ENCODE results near the gene SDR42E2. TPM values are rescaled to one million over a fixed set of nuclear protein-coding genes. Genes with fewer than 3 reads are reported as not detected.
"Not testable (repeated sequence)": the region's sequence is repeated elsewhere in the genome, so short reads cannot be mapped to it uniquely, and the experiment has no call there.

SDR42E2 gene
- total RNA-seq, 1 experiment from 2014 or later = not detected

DNA sequence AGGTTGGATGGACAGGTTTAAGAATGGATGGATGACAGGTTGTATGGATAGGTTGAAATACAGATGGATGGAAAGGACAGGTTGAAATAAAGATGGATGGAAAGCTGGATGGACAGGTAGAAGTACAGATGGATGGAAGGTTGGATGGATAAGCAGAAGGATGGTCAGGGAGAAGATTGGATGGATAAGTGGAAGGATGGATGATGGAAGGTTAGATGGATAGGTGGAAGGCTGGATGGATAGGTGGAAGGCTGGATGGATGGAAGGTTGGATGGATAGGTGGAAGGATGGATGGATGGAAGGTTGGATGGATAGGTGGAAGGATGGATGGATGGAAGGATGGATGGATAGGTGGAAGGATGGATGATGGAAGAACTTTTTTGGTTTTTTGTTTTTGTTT, 905 bp upstream of the SDR42E2 start:
- DNase-seq (ENCODE audit: low read depth) = no peak

DNA sequence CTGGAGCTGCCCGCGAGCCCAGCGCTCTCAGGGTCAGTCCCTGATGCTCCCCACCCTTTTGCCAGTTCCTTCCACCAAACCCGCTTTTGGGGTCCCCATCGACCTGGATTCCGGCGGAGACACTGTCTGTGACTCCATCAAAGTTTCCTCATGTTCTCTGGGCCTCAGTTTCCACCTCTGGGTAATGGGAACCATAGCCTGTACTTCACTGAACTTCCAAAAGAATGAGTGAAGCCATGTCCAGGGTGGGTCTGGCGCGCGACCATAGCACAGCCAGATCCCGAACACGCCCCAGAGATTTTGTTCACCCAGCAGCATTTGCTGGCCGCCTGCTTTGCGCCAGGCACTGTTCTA, 327 bp downstream of the SDR42E2 start:
- DNase-seq (ENCODE audit: low read depth) = no peak

DNA sequence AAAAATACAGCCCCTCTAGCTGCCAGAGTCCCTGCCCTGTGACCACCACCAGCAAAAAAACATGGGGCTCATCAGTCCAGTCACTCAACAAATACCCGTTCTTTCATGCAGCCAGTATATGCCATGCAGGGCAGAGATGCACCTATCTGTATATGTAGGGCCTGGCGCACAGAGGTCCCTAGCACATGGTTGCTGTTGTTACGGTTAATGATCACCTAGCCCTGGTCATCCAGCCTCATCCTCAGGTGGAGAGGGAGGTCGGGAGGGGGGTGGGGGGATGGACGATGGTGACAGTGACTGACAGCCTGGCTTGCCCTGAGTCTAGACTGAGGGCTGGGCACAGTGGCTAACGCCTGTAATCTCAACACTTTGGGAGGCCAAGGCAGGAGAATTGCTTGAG, 1.5 kb downstream of the SDR42E2 start:
- no peak for DNase-seq (ENCODE audit: low read depth)

DNA sequence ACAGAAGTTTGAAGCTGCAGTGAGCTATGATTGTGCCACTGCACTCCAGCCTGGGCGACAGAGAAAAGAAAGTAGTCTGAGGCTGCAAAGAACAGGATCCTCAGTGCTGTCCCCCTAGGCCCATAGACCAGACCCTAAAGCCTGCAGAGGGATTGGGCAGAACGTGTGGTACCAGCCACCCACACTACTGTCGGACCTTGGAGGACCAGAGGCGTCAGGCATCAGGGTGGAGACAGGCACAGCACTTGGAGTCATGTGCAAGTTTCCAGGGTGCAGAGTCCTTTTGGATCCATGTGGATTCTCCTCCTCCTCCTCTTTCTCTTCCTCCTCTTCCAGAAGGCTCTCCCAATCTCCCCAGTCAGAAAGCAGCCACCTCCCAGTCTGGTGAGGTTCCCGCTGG, 2.2 kb downstream of the SDR42E2 start:
- DNase-seq (ENCODE audit: low read depth) = no peak

DNA sequence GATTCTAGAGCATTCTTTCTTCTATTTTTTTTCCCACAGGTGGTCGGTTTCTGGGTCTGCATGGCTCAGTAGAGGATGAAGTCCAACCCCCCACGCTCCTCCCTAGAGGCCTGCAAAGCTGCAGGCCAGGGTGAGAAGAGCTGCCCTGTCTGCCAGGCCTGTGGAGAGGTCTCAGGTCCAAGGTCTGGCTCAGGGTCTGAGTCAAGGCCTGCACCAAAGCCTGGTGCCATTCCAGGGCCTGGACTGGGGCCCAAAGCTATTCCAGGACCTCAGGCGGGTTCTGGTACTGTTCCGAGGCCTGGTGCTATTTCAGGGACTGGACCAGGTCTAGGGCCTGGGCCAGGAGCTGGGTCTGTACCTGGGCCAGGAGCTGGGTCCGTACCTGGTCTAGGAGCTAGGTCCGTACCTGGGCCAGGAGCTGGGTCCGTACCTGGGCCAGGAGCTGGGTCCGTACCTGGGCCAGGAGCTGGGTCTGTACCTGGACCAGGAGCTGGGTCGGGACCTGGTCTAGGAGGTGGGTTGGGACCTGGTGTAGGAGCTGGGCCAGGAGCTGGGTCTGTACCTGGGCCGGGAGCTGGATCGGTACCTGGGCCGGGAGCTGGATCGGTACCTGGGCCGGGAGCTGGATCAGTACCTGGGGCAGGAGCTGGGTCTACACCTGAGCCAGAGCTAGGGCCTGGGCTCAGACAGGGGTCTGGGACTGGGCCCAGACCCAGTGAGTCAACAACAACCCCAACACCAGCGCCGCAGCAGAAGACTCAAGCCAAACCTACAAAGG, 3.4 kb downstream of the SDR42E2 start:
- no peak for DNase-seq (ENCODE audit: low read depth)

DNA sequence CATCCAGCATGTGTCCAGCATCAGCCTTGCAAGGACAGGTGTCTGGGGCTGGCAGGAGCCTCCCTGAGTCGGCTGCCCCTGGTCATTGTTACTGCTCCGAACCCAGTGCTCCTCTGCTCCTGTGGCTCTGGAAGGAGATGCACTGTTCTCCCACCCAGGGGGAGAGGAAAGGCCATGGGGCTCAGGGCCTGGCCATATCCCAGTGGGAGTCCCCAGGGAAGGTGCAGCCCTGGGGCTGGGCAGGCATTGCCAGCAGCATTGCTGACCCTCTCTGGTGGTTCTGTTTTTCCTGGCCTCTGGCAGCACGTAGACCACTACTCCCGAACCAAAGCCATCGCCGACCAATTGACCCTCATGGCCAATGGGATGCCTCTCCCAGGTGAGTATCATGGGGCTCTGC, 9.6 kb downstream of the SDR42E2 start:
- no peak for DNase-seq (ENCODE audit: low read depth)

DNA sequence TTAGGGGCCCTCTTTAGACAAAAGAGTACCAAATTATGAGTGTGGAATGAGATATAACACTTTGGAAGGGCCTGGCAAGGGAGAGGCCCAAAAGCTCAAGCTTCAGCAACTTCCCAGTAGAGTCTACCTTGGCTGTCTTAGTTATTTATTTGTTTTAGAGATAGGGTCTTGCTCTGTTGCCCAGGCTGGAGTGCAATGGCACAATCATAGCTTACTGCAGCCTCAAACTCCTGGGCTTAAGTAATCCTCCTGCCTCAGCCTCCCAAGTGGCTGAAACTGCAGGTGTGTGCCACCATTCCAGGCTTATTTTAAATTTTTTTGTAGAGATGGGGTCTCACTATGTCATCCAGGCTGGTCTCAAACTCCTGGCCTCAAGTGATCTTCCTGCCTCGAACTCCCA, 10.3 kb downstream of the SDR42E2 start:
- DNase-seq (ENCODE audit: low read depth) = not testable (repeated sequence)

DNA sequence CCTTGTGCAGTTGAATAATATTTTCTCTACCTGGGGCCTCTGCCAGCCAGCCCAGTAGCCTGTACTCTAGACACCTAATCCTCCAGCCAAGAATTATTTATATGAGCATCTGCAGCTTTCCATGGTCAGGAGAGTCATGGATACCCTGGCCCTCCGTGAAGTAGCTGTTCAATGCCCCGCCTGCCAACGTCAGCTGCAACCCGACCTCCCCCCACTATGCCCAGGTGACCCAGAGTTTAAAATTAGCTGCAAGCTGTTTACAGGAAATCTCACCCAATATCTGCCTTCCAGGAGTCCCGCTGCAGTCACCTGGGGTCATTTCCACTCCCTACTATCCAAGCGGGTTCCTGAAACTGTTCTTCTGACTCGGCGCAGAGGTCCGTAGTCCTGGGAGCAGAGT, 12.3 kb downstream of the SDR42E2 start:
- DNase-seq (ENCODE audit: low read depth) = no peak

DNA sequence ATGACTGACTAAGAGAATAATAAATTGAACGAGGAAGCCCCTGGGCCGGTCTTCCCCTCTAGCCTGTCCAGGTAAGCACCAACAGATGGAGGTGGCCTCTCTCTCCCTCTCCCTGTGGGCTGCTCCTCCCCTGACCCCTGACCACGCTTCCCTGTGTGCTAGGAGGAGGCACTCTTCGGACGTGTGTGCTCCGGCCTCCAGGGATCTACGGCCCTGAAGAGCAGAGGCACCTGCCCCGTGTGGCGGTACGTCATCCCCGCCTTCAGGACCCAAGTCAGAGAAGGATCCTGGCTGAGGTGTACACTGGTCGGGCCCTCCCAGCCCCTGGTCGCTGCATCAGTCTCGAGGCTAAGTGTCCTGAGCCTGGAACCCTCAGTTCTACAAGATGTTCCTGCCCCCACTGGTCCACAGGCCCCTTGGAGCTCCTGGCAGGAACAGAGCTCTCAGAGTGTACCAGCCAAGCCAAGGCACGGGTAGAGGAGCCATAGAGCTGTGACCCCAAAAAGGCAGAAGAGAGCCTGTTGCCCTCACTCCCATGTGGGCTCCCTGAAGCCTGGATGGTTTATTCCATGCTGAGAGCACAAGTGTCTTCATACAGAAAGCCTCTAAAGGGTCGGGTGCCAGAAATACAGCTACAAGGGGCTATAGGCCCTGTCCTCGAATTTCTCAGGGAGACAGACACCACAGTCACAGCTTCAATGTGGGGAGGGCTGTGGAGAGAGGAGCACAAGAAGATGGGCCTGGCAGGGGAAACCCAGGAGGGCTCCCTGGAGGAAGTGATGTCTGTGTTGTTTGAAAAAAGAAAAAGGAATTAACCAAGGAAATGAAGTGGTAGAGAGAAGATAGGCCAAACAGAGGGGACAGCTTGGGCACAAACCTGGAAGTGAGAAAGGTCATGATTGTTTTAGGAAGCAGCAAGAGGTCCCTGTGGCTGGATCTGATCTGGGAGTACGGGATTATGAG, 15.9 kb downstream of the SDR42E2 start:
- DNase-seq (ENCODE audit: low read depth) = no peak

DNA sequence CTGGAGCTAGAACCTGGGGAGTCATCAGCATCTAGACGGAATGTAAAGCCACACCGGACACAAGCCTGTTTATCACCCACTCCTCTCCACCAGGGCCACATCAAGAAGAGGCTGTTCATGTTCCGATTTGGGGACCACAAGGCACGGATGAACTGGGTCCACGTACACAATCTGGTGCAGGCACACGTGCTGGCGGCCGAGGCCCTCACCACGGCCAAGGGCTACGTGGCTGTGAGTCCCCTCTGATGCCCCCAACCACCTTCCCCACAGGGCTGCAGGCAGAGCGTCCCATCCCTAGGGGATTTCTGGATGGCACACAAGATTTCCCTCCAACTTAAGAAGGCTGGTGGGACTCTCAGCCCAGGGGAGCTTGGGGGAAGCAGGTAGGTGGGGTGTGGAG, 19.1 kb downstream of the SDR42E2 start:
- DNase-seq (ENCODE audit: low read depth) = no peak

DNA sequence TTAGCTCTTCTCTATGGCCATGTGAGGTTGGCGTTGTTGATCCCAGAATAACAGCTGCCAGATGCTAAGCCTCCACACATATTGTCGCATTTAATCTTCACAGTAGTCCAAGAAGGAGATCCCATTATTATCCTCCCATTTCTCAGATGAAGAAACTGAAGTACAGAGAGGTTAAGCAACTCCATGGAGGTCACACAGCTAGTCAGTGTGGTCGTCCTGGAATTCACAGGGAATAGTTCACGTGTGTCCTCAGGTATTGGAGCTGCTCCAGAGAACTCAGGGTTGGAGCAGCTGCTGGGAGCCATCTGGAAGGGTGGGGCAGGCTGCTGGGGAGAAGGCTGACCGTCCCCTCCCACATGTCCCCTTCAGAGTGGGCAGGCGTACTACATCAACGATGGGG, 19.5 kb downstream of the SDR42E2 start:
- DNase-seq (ENCODE audit: low read depth) = no peak

DNA sequence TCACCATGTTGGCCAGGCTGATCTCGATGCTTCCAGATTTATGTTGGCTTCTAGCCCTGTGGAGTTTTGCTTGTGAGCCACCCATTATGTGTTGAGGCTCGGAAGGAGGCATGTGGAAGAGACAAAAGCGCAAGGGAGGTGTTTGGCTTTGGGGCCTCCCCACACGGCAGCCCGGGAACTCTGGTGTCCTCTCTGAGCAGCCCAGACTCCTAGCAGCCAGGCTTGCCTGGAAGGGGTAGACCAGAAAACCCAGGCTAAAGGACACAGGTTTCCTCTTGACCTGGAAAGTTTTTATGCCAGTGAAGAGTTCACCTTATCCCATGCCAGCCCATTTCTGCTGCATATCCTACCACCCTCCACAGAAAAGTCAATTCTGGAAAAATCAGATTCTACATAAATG, 21.0 kb downstream of the SDR42E2 start:
- no peak for DNase-seq (ENCODE audit: low read depth)

DNA sequence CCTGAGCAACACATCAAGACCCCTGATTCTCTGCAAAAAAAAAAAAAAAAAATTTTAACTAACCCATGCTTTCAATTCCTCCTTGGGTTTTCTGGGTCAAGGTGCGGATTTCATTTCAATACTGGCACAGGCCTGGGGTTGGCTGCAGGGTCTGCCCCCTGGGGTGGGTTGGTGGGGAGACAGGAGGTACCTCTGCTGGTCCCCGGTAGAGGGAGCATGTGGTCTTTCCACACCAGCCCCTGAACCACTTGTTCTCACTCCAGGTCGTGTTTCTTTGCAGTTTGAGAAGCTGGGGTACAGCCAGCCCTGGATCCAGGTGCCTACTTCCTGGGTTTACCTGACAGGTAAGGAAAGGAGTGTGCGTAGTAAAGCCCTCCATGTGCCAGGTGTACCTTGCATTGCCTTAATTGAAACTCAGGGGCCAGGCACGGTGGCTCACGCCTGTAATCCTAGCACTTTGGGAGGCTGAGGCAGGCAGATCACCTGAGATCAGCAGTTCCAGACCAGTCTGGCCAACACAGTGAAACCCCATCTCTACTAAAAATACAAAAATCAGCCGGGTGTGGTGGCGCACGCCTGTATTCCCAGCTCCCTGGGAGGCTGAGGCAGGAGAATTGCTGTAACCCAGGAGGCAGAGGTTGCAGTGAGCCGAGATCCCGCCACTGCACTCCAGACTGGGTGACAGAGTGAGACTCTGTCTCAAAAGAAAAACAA, 21.8 kb downstream of the SDR42E2 start:
- DNase-seq (ENCODE audit: low read depth) = no peak

DNA sequence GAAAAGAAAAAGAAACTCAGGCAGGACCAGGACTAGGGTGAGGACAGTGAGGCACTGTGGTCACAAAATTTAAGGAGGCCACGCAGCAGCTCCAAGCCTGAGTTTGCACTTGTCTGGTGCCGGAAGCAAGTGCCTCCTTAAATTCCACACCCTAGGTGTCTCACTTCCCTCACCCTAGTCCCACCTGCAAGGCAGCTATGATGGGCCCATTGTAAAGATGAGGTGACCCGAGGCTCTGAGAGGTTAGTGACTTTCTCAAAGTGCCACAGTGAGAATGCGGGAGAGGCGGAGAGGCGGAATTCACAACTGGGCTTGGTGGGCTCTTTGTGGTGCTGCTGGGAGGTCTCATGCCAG, 22.3 kb downstream of the SDR42E2 start:
- no peak for DNase-seq (ENCODE audit: low read depth)

DNA sequence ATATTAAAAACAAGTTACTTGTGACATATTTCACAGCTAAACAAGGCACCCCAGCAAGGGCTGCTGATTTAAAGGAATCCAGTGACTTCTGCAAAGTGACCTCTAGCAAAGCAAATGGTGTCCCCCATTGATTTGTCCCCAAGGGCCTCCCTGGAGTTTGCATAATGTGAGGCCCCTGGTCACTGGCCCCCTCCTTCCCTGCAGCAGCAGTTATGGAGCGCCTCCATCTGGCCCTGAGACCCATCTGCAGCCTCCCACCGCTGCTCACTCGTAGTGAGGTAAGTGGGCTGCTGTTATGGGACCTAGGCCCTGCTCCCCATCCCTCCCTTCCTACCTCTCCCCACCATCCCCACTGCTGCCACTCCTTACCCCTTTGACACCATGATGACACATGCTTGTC, 24.2 kb downstream of the SDR42E2 start:
- no peak for DNase-seq (ENCODE audit: low read depth)

DNA sequence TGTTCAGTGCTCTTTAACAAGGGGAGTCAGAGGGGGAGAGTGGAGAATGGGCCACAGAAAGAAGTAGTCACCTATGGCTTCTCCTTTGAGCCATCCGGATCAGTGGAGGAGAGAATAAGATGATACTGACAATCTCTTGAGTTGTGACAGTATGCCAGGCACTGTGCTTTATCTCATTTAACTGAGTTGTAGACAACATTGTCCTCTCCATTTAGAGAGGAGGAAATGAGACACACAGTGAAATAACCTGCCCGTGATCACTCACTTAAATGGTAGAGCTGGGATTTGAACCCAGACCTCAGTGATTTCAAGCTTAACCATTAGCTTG, 25.9 kb downstream of the SDR42E2 start:
- no peak for DNase-seq (ENCODE audit: low read depth)

DNA sequence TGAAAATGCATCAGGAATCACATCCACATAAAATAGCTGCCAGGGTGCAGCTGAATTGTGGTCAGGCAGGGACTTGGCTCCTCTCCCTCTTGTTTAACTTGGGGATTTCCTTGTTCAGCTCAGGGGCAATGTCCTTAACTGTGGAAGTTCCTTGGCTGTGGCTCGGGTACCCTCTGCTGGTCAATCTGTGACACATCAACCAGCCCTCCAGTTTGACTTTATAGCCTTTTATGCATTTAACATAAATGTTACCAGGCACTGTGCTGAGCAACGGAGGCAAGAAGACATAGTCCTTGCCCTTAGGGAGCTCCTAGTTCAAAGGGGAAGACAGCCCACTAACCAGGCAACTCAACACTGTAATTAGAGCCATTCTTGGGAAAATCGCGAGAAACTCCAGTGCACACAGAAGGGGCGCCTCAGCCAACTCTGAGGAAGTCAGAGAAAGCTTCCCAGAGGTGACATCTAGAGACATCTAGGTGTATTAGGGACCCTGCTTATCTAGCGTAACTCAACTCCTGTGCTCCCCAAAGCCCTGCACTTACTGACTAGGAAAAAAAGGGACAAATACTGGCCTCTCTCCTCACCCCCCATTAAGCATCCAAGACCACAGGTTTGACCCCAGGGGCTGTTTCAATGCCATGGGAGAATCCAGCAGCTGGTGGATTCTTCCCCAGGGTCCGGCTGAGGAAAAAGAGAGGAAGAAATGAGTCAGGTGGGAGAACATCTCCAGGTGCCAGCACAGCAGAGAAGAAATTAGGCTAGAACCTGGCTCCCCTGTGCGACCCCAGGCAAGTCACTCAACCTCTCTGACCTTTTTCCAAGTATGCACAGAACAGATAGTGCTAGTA, 26.5 kb downstream of the SDR42E2 start:
- peak; percentile 80 for DNase-seq (ENCODE audit: low read depth)

DNA sequence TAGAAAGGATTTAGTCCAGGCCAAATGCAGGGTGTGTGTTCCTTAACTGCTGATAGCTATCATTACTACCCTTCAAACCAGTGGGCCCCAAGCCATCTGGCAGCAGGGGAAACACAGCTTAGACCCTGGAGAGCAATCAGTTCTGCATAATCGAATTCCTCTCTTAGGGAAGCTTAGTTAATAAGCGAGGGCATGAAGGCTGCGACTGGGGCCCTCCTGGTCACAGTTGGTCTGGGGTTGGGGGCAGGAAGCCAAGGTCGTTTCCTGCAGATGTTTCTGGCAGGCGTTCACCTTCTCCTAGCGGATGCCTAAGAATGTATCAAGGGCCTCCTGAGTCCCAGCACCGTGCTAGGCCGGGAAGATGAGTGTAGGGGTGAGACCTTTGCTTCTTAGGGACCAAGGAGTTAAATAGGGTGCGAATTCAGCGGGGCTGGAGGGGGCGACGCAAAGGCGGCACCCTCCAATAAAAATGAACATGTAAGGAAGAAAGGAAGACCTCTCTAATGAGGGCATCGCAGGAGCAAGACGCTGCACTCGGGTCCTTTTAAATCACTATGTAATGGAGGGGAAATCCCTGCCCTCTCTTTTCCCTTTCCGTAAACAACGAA, 27.3 kb downstream of the SDR42E2 start:
- no peak for DNase-seq (ENCODE audit: low read depth)

DNA sequence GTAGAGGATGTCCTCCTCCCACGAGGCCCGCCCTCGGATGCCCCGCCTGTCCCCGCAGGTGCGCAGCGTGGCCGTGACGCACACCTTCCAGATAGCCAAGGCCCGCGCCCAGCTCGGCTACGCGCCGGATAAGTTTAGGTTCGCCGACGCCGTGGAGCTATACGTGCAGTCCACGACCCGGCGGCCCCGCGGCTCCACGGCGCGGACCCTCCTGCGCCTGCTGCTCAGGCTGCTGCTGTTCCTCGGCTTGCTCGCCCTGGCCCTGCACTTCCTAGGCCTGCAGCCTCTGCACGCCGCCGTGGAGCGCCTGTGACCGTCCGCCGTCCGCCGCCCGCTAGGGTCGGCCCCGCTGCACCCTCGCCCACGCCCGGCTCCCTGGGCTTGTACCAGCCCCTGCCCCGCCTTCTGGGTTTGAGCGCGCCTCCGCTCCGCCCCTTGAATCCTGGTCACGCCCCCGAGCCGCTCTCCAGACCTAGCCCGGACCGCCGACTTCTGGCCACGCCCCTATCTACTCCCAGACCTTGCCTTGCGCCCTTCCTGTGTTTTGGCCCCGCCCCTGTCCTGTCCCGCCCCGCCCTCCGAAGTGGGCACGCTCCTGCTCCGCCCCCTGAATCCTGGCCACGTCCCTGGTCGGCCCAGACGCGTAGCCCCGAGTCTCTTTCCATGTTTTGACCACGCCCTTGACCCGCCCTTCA, 27.9 kb downstream of the SDR42E2 start:
- DNase-seq (ENCODE audit: low read depth) = no peak

Measured in HT1080 (cell line).